ENCODE results near the gene SORT1.

DNA sequence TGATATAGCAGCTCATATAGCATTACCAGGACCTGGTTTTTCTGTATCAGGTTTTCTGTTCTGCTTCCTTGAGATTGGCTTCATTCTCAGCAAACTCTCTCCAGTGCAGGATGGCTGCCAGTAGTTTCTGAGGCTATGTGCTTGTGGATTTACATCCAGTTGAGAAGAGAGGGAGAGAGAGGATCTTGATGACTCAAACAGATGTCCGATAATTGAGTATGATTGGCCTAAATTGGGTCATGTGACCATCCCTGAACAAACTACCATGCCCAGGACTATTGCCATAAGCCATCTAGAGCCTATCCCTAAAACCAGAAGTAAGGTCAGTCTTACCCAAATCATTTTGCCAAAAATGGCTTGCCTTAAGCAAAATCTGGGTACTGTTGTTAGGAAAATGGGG lies 46.6 kb upstream of the SORT1 start:
- TF ChIP-seq, protein P1, sequence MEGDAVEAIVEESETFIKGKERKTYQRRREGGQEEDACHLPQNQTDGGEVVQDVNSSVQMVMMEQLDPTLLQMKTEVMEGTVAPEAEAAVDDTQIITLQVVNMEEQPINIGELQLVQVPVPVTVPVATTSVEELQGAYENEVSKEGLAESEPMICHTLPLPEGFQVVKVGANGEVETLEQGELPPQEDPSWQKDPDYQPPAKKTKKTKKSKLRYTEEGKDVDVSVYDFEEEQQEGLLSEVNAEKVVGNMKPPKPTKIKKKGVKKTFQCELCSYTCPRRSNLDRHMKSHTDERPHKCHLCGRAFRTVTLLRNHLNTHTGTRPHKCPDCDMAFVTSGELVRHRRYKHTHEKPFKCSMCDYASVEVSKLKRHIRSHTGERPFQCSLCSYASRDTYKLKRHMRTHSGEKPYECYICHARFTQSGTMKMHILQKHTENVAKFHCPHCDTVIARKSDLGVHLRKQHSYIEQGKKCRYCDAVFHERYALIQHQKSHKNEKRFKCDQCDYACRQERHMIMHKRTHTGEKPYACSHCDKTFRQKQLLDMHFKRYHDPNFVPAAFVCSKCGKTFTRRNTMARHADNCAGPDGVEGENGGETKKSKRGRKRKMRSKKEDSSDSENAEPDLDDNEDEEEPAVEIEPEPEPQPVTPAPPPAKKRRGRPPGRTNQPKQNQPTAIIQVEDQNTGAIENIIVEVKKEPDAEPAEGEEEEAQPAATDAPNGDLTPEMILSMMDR (IDR thresholded peaks at IDR 0.05) = no peak
- TF ChIP-seq EP300 (IDR thresholded peaks at IDR 0.05) = no peak
- no peak for TF ChIP-seq POLR2A (IDR thresholded peaks at IDR 0.05)
